Measurements from ENCODE around the gene SVEP1. TPM values are rescaled to one million over a fixed set of nuclear protein-coding genes. Genes with fewer than 3 reads are reported as not detected.
A peak's percentile ranks its signal among the peaks of the same experiment; 100 is the strongest.
"Not testable (repeated sequence)": the region's sequence is repeated elsewhere in the genome, so short reads cannot be mapped to it uniquely, and the experiment has no call there.

Gene SVEP1
- 20.6 TPM for polyA plus RNA-seq (ENCODE audit: insufficient read length)

DNA sequence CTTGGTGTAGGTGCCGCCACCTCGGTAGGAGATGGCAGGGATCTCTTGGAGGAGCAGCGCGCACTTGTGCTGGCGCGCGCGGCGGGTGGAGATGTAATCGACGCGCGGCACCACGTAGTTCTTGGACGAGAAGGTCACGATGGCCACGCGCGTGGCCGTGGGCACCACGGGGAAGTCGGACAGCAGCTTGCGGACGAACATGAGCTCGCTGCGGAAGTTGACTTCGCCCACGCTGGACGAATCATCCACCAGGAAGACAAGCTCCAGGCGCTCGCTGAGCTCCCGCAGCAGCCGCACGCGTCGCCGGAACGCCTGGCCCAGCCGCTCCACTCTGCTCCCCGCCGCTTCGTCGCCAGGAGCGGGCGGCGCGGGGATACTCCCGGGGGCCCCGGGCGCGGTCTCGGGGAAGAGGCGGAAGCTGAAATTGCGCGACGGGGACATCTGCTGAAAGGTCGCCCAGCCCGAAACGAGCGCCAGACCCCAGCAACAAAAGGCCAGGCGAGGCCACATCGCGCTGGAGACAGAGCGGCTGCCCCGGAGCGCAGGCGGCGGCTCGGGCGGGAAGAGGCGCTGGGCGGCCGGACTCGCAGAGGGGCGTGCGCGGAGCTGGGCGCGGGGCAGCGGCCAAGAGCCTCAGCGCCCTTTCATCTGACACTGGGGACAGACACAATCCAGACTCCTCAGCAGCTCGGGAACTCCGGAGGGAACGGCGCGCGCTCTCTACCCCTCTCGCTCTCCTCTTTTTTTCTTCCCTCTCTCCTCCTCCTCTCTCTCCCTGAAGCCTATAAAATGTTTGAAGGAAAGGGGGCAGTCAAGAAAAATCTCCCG lies at the start of gene SVEP1:
Gene SVEP1, minus strand, starts transcription at position 708 of the 828 bp plus-strand sequence. Its CDS starts 198 bp downstream, at position 510.
- peak; percentile 83 for DNase-seq

DNA sequence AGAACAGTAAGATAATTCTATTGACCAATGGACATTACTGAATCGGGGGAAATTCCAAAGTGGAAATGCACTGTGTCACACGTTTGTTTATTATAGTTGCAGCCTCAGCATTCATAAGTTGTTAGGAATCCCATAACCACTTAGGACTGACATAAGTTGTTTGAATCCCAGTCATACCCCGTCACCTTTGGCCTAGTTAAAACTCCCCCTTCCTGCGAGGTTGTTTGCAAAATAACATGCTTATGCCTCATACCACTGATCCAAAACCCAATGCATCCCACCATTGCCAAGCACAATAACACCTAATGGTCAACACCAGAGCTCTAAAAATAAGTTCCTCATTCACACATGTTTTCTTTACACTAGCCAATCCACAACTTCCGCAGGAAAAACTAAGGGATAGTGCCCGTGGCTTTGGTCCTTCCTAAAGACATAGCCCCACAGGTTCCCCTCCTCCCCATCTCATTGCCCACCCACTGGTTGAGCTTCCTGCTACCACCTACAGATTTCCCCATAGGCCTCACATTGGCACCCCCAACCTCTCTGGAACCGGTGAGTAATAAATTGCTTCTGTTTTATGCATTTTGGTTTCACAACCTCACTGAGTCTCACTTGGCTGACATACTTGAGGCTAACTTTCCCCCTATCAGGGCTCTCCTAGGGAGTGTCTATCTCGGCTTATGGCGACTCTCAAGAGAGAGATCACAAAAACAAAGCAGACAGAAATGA lies 46.7 kb upstream of the SVEP1 start:
- DNase-seq = no peak

DNA sequence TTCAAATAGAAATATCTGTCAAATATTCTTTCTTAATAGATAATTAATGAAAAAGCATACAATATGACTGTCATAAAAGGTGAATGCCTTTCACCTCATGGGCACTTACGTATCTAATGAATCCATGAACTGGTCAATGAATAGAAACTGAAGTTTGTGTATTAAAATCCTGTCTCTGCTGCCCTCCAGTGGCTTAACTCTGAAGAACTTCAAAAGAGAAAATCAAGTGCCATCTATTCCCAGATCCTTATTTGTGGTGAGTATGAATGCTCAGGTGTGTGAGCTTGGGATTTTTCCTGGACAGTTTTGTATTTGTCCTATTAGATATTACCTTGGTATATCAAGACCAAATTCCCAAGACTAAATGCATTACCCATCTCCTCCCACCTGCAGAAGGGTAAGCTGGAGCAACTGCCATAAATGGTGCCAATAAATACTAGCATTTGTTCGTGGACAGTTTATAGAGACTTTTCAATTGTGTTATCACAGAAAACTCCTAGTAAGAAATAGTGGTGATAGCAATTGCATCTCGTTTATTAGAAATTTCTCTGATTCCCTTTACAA lies 44.0 kb upstream of the SVEP1 start:
- peak; percentile 60 for DNase-seq

DNA sequence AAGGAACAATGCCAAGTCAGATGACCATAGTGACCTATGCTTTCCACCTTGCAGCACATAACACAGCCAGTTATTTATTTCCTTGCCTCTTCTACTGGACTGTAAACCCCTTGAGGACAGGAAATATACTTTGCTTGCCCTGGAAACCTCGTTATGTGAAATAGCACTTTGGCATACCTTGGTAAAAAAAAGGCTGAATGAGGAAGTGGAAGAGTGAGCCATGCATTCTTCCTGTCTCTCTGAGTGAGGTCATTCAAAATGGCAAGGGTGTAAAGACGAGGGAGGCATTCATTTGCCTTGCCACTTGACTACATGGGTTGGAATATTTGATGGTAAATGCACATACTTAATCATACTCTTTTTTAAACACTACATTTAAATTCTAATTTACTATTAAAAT lies 42.8 kb upstream of the SVEP1 start:
- no peak for DNase-seq

DNA sequence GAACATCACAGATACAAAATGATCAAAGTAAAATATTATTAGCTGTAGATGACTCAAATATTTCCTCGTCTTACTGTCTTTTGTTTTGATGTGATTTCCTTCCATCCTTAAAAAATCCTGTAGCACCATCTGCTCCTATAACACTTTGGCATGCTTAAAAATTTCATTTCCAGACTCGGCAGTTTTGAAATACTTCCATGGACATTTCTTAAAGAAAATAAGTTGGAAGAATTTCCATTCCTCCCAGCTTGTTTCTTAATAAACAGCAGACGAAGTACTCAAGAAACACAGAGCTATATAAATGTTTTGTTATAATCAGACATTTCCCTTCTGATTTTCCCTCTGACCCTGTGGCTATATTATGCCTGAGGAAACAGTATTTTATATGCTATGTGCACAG lies 41.2 kb upstream of the SVEP1 start:
- DNase-seq = peak; percentile 80

DNA sequence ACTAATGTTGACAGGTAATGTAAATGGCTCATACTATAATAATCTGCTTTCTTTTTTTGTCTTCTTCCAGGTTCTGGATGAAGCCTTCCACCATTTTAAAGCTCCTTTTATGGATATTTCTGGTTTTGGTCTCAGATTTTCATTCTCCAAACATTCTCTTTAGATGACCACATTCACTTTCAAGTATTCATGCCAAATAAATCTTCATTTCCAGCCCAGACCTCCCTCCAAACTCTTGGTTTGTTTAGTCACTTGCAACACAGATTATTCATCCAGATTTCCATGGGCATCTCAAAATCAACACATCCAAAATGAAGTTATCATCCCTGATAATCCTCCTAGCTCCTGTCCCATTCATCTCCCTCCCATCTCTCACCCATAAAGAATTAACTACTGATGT lies 40.3 kb upstream of the SVEP1 start:
- no peak for DNase-seq

DNA sequence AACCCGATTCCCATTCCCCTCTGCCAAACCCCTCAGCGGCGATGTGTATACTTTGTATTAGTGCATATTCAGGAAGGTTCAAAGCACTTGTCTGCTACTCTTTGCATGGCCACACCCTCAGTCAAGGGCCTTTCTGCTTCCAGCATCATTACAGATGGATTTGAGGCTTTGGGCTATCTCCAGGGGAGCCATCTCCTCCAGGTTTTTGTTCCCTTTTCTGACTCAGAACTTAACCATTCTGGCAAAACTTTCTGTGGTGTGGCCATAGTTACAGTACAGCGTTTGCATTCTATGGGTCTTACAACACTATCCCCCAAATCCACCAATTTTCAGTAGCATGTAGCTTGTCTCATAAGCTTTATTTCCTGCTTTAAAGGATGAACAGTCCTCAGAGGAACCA lies 36.0 kb upstream of the SVEP1 start:
- DNase-seq = no peak

DNA sequence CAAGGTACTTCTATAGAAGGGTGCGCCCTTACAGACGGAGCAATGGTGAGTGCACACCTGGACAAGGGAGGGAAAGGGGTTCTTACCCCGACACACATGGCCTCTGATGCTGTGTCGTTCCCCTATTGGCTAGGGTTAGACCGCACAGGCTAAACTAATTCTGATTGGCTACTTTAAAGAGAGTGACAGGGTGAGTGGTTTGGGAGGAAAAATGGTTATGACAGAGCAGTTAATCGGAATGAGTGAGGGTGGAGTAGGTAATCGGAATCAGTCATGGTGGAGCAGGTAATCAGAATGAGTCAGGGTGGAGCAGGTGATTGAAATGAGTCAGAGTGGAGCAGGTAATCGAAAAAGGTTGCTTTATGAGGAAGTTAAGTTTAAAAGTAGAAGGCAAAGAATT lies 35.0 kb upstream of the SVEP1 start:
- not testable (repeated sequence) for DNase-seq

DNA sequence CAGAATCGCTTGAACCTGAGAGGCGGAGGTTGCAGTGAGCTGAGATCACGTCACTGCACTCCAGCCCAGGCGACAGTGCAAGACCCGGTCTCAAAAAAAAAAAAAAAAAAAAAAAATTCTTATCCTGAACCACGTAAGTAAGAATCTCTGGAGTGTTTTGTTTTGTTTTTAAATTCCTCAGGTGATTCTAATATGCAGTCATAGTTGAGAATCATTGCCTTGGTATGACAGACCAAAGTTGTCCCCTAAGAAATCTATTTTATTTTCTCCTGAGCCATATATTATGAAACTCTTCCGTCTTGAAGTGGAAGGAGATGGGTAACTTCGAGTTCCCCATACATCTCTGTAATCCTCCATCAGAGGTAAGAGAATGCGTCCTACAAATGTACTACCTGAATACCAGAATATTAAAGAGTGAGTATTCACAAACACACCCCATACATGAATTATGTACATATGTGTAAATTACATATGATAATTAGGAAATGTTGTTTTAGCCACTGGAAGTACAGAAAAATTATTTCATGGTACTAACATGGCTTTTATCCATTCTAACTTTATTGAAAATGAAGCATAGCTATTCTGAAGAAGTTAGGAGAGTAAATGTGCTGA lies 26.7 kb upstream of the SVEP1 start:
- DNase-seq = no peak

DNA sequence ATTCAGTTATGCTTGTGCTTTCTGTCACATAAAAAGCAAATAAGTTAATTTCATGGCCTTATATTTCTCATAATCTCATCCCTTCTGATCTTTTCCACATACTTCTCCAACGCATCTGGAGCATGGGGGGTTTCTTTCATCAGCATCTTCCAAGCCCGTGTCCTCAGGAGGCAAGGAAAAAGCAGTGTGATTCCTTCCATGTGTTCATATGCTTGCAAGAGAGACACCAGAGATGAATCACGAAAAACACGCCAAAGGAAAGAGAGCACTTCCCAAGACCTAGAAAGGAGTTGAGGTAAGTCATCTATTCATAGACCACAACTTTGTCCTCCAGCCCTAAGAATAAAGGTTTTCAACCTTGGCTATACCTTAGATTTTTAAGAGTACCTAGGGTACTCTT lies 26.0 kb upstream of the SVEP1 start:
- no peak for DNase-seq

DNA sequence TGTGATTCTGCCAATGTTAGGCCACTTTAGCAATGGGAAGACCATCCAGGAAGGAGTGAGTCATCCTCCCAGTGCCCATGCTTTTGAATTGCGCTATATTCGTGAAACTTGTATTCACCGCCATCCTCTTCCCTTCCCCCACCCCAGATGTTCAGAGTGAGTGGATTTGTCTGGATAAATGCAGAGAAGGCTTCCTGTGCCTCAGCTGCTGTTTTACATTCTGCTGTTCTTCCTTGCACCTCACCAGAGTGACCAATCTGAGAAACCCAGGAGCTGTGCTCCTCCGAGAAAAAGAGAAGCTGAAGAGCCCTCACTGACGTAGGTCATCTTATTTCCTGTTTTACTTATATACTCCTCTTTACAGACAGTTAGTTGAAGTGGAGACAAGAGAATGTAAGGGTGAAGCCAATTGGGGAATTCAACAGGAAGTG lies 24.6 kb upstream of the SVEP1 start:
- no peak for DNase-seq

DNA sequence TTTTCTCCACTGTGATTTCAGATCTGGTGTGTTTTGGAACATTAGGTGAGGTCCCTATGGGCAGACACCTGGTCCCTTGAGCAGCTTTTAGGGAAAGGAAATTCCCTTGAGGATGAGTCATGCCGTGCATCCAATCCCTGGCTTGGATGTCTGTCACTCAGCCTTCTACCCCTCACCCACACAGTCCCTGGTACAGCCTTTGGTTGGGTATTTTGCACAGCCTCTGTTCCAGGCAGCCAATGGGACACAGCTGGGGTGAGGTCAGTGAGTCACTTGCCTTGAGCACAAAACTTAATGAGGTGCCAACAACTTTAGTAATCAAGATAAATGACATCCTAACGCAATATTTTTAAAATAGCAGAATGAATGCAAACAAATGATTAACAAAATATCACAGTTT lies 22.7 kb upstream of the SVEP1 start:
- DNase-seq = no peak

DNA sequence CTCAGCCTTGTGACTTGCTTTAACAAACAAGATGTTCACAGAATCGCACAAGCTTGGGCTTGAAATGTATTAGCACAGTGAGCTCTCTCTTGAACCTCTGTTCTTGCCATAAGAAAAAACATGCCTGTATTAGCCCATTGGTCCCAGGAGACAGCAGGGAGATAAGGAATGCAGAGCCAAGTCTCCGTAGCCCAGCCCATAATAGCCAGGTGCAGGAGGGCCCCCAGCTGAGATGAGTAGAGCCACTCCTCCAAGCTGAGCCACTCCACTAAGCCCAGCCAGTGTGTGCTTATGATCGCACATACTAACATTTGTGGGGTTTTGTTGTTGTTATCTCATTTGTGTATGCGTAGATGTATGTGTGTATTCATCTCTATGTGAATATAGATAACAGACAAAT lies 21.6 kb upstream of the SVEP1 start:
- no peak for DNase-seq

DNA sequence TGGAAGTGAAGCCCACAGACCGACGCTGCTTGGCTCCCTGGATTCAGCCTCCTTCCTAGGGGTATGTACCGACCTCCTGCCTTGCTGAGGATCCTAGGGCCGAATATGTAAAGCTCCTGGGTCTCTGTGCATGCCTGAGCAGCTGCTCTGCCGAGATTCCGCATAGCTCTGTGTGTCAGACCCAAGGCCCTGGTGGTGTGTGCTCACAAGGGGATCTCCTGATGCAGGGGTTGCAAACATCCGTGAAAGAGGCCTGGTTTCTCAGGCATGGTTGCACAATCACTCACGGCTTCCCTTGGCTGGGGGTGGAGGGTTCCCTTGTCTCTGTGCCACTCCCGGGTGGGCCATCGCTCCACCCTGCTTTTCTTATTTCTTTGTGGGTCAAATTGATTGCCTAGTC lies 19.9 kb upstream of the SVEP1 start:
- no peak for DNase-seq

DNA sequence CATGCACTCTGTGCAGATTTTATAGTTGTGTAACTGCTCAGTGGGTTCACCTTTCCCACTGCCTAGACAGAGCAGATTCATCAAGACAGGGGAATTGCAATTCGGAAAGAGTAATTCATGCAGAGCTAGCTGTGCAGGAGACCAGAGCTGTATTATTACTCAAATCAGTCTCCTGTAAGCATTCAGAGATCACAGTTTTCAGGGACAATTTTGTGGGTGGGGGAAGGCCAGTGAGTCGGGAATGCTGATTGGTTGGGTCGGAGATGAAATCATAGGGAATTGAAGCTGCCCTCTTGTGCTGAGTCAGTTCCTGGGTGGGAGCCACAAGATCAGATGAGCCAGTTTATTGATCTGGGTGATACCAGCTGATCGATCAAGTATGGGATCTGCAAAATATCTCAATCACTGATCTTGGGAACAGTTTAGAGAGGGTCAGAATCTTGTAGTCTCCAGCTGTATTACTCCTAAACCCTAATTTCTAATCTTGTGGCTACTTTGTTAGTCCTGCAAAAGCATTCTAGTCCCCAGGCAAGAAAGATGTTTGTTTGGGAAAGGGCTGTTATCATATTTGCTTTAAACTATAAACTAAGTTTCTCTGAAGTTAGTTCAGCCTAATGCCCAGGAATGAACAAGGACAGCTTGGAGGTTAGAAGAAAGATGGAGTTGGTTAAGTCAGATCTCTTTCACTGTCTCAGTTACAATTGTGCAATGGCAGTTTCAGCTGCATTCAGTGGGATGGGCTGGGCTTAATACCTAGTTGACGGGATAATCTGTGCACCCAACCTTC lies 12.7 kb upstream of the SVEP1 start:
- DNase-seq = no peak

DNA sequence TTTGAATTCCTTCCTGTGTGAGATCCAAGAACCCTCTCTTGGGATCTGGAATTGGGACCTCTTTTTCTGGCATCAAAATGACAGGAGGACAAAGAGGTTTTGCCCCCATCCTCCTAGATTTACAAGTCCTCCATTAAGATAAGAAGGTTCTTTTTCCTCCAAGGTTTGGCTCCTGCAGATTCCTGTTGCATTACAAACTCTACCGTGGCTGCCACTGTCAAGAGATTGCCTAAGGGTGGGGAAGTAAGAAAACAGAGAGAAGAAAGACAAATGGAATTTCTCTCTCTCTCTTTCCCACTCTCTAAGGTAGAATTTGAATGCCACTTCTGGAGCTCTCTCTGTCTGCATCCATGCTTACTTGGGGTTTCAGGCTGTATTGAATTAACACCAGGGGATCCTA lies 12.0 kb upstream of the SVEP1 start:
- no peak for DNase-seq

DNA sequence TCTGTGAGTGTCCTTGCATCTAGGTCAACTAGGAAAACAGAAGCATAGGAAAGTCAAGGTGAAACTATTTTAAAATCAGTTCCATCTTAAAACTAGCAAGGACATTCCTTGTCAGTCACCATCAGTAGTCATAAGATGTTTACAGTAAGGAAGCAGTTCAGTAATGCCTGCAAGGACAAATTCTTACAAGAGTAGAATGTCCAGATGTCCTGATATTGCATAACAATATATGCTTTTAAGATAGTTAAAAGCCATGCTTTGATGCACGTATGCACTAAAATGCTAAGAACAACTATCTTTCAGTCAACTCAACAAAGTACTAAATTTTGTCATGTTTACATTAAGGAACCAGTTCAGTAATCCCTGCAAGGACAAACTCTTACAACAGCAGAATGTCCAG lies 11.3 kb upstream of the SVEP1 start:
- DNase-seq = no peak

DNA sequence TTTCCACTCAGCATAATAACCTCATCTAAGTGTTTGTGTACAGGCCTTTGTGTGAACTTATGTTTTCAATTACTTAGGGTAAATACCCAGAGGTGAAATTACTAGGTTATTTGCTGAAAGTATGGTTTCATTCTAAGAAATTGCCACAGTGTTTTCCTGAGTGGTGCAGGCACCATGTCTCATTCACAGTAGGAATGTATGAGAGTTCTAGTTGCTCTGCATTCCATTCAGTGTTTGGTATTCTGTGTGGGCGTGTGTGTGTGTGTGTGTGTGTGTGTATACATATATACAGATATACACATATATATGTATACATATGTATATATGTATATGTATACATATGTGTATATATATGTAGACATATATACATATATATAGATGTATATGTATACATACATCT lies 8.8 kb upstream of the SVEP1 start:
- no peak for DNase-seq

DNA sequence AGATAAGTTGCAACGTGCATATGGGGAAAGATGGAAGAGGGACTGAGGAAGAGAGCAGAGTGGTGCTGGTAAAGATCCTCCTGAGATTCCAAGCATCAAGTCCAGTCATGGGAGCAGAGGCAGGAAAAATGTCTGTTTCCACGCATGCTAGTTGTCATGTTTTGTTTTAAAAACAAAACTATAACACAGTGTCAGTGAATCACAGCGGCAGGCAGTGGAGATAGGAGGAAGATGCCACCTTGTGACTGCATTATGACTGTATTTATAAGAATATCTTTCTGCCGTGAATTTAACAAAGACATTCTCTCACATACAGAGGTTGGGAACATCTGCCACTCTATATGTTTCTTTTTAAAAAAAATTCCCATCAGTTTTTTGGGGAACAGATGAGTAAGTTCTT lies 3.7 kb upstream of the SVEP1 start:
- no peak for DNase-seq

DNA sequence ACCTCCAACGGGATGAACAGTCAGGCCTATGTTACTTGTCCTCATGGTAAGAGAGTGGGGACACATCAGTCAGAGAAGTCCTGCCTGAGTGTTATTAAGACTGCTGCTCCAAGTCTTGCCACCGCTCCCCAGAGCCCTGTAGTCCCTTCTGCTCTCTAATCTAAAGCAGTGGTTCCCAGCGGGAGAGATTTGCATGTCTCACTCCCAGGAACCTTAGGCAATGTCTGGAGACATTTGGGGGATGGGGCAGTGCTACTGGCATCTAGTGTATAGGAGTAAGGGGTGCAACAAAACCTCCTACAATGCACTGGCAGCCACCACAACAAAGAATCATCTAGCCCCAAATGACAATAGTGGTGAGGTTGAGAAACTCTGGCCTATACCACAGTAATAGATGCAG lies 2.6 kb upstream of the SVEP1 start:
- no peak for DNase-seq

DNA sequence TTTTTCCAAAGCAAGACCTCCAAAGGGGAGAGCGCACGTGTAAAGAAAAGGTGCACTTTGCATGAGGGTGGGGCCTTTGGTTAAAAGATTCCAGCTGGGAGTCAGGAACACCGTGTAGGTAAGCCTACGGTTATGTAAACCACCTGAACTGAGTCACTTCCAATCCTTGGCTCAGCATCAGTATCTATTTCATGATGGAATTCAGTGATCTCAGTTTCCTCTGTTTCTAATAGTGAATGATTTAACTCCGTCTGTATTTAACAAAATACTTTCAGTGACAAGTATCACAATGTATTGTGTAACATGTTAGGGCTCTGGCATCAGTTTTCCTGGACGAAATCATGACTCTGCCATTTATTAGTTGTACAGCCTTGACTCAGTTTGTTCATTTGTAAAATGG lies 1.3 kb upstream of the SVEP1 start:
- DNase-seq = no peak

DNA sequence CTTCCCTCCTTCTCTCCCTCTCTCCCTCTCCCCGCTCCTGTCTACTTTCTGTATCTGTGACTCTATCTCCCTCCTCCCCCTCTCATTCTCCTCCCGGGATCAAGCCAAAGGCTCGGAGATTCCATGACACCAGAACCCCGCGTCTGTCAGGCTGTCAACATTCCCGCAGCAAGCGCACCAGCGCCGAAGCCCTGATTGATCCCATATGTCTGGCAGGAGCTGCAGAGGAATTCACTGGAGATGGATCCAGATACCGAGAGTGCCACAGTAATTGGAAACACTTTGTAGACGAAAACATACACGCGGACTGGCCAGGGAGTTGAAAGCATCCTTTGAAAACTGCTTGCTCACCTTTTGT lies 300 bp upstream of the SVEP1 start:
- no peak for DNase-seq

All from hindlimb muscle (tissue), 1 donor.